Activated naive CD4-positive, alpha-beta T cell treated with anti-CD3 and anti-CD28 coated beads for 36 hours (primary cell): ENCODE results near the gene RNASEH1. TPM values are rescaled to one million over a fixed set of nuclear protein-coding genes. Genes with fewer than 3 reads are reported as not detected.
"Not testable (repeated sequence)": the region's sequence is repeated elsewhere in the genome, so short reads cannot be mapped to it uniquely, and the experiment has no call there.

Source experiments
- CTCF ChIA-PET: fragments of 350-600 bp; sonication (Branson Sonifier 250); formaldehyde crosslinking; loops from one replicate; lab custom pipeline; 2021; ENCODE audit warnings: antibody characterized with exemption; lab: Charles Lee
- DNase-seq: peaks from one replicate; pipeline ENCODE4 v3.0.0-alpha.2; 2020
- H3K27ac Mint-ChIP-seq: one replicate; pipeline ENCODE4 v1.8.0; 2021; ENCODE audit warnings: mild to moderate bottlenecking, mixed read lengths
- H3K27me3 Mint-ChIP-seq: one replicate; pipeline ENCODE4 v1.8.0; 2021; ENCODE audit warnings: low read depth, mixed read lengths
- H3K36me3 Mint-ChIP-seq: one replicate; pipeline ENCODE4 v1.8.0; 2021; ENCODE audit warnings: low read depth, mixed read lengths
- H3K4me1 Mint-ChIP-seq: one replicate; pipeline ENCODE4 v1.8.0; 2021; ENCODE audit warnings: low read depth, mixed read lengths
- H3K4me3 Mint-ChIP-seq: one replicate; pipeline ENCODE4 v1.8.0; 2021; ENCODE audit warnings: mild to moderate bottlenecking, moderate library complexity, mixed read lengths
- H3K9me3 Mint-ChIP-seq: one replicate; pipeline ENCODE4 v1.8.0; 2021; ENCODE audit warnings: mixed read lengths
- intact Hi-C: fragments of 100-400 bp; cut with micrococcal nuclease; formaldehyde crosslinking; loops from one replicate; pipeline ENCODE4 v1.15.1; 2023
- total RNA-seq, 2 experiments: library from RNA; stranded (reverse); gene quantifications; one replicate each; pipeline ENCODE4 v1.2.3, GENCODE V29; 2021

RNASEH1 gene
- total RNA-seq, 2 experiments from 2014 or later = 23.0 to 24.0 TPM

GRCh38 chr2:3586220-3586619 is 28.1 kb upstream of the RNASEH1 start:
- intact Hi-C loops = no loop called here
- CTCF ChIA-PET = no interaction called here

GRCh38 chr2:3585261-3586109 is 27.4 kb upstream of the RNASEH1 start:
- CTCF ChIA-PET = no interaction called here
- Mint-ChIP-seq H3K9me3 (no peaks in the 10 kb centered on the region), H3K27ac (no peak overlapping the region), H3K27me3 (no peaks in the 10 kb centered on the region), H3K4me3 (no peak overlapping the region), H3K4me1 (peaks cover 5% of the 10 kb centered on the region), H3K36me3 (peaks cover 23% of the 10 kb centered on the region)
- intact Hi-C loops = no loop called here
- DNase-seq = no peak

More at GRCh38 chr2:3586220-3586619, 28.1 kb upstream of the RNASEH1 start:
- DNase-seq = no peak
- H3K27ac Mint-ChIP-seq = no peak overlapping the region
- no peak overlapping the region for H3K4me3 Mint-ChIP-seq
- H3K27me3 Mint-ChIP-seq = no peaks in the 10 kb centered on the region
- H3K4me1 Mint-ChIP-seq = peaks cover 4% of the 10 kb centered on the region
- no peaks in the 10 kb centered on the region for H3K9me3 Mint-ChIP-seq
- H3K36me3 Mint-ChIP-seq = peaks cover 18% of the 10 kb centered on the region

GRCh38 chr2:3584608-3585260 is 26.6 kb upstream of the RNASEH1 start:
- peaks cover 12% of the 10 kb centered on the region for H3K4me1 Mint-ChIP-seq
- H3K4me3 Mint-ChIP-seq = no peak overlapping the region
- peaks cover 28% of the 10 kb centered on the region for H3K36me3 Mint-ChIP-seq
- no peaks in the 10 kb centered on the region for H3K9me3 Mint-ChIP-seq
- intact Hi-C loops = no loop called here
- no peak overlapping the region for H3K27ac Mint-ChIP-seq
- H3K27me3 Mint-ChIP-seq = no peaks in the 10 kb centered on the region
- CTCF ChIA-PET = no interaction called here
- DNase-seq = no peak

GRCh38 chr2:3584076-3584475 is 25.9 kb upstream of the RNASEH1 start:
- Mint-ChIP-seq H3K27ac (peak overlapping the region; percentile 16), H3K36me3 (peaks cover 29% of the 10 kb centered on the region), H3K4me1 (peaks cover 18% of the 10 kb centered on the region), H3K9me3 (no peaks in the 10 kb centered on the region), H3K4me3 (no peak overlapping the region), H3K27me3 (no peaks in the 10 kb centered on the region)
- DNase-seq = no peak
- CTCF ChIA-PET = no interaction called here
- intact Hi-C loops = no loop called here

GRCh38 chr2:3581367-3582262 is 23.5 kb upstream of the RNASEH1 start:
- DNase-seq = no peak
- H3K27ac Mint-ChIP-seq = no peak overlapping the region
- peaks cover 40% of the 10 kb centered on the region for H3K4me1 Mint-ChIP-seq
- H3K36me3 Mint-ChIP-seq = peaks cover 53% of the 10 kb centered on the region
- H3K9me3 Mint-ChIP-seq = no peaks in the 10 kb centered on the region
- no peaks in the 10 kb centered on the region for H3K27me3 Mint-ChIP-seq
- H3K4me3 Mint-ChIP-seq = no peak overlapping the region
- CTCF ChIA-PET = interaction anchor here (0.6 kb wide), 1 partner anchor 84 kb away, joined by 4 read pairs; no protein-coding TSS in a partner anchor
- intact Hi-C loops = no loop called here

- intact Hi-C loops = no loop called here
Measured at GRCh38 chr2:3580449-3580848, 22.3 kb upstream of the RNASEH1 start.

DNA sequence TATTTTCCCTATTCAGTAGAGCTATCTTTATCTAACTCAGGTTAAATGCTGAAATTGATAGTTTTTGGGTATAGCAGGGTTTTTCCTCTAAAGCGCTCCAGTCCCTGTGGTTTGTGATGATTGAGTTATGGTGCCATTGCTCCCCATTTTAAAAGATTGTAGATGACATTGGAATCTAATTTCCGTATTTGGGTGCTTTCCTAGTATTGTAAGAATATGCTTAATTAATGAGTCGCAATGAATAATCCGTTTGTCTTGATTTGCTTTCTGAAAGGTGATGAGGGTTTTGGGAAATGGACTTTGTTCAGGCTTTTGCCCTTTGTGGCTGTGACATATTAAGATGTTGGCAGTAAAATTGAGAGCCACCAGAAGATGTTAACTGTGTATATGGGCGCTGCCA is 20.9 kb upstream of the RNASEH1 start:
- Mint-ChIP-seq H3K27ac (peak overlapping the region; percentile 74), H3K4me1 (peaks cover 52% of the 10 kb centered on the region), H3K36me3 (peaks cover 63% of the 10 kb centered on the region), H3K9me3 (no peaks in the 10 kb centered on the region), H3K4me3 (peak overlapping the region; percentile 7), H3K27me3 (no peaks in the 10 kb centered on the region)
- intact Hi-C loops = no loop called here
- CTCF ChIA-PET = no interaction called here
- no peak for DNase-seq

More at GRCh38 chr2:3580449-3580848, 22.3 kb upstream of the RNASEH1 start:
- H3K36me3 Mint-ChIP-seq = peaks cover 60% of the 10 kb centered on the region
- H3K27ac Mint-ChIP-seq = no peak overlapping the region
- no peak overlapping the region for H3K4me3 Mint-ChIP-seq
- no peak for DNase-seq
- peaks cover 47% of the 10 kb centered on the region for H3K4me1 Mint-ChIP-seq
- H3K27me3 Mint-ChIP-seq = no peaks in the 10 kb centered on the region
- CTCF ChIA-PET = no interaction called here
- no peaks in the 10 kb centered on the region for H3K9me3 Mint-ChIP-seq

DNA sequence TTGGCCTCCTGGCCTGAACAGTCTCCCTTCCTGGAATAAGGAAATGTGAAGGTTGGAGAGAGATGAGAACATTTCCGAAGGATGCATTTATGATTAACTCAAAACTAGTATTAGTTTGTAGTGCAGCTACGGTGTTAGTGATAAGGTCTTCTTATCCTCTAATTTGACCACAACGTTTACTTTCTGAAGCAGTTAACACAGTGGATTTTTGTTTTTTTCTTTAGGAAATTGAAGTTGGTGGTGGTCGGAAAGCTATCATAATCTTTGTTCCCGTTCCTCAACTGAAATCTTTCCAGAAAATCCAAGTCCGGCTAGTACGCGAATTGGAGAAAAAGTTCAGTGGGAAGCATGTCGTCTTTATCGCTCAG is 18.1 kb upstream of the RNASEH1 start:
- H3K9me3 Mint-ChIP-seq, intact Hi-C loops, DNase-seq, H3K27me3 Mint-ChIP-seq: not testable (repeated sequence)
- CTCF ChIA-PET = interaction anchor here (1.0 to 1.5 kb wide), 2 partner anchors 18 to 76 kb away, joined by 4 to 7 read pairs; partner anchors contain the start of gene RNASEH1
- Mint-ChIP-seq H3K27ac (peak overlapping the region; percentile 91), H3K36me3 (peaks cover 53% of the 10 kb centered on the region), H3K4me3 (peak overlapping the region; percentile 88), H3K4me1 (peaks cover 50% of the 10 kb centered on the region)

DNA sequence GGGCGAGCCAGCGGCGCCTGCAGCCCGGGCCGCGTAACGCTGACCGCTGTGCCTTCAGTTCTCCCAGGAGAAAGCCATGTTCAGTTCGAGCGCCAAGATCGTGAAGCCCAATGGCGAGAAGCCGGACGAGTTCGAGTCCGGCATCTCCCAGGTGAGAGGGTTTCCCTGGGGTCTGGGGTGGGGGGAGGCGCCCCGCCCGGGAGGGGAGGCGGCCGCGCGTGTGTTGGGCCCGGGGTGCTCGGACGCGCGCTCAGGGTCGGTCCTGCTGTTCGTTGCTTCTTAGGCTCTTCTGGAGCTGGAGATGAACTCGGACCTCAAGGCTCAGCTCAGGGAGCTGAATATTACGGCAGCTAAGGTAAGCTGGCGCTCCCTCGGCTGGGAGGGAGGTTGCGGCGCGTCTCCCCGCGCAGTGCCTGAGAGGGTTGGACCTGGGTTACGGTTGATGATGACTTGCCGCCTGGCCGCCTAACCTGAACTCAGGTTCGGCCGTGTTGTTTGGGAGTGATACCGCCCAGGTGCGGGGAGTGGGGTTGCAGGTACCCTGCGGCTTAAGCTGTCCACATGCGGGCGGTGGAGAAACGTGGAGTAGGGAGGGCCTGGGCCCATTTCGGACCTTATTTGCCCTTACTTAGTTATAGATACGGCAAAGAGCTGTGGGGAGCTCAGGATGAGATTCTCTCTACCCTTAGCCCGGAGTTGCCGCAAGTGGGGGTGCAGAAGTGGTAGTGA is 17.6 kb upstream of the RNASEH1 start:
- intact Hi-C loops = loop anchor here (1.0 to 2.0 kb wide), 6 partner anchors 17 to 198 kb away; partner anchors contain the start of genes ADI1, EIPR1 and RNASEH1
- H3K27ac Mint-ChIP-seq = peak overlapping the region; percentile 91
- no peaks in the 10 kb centered on the region for H3K9me3 Mint-ChIP-seq
- H3K27me3 Mint-ChIP-seq = no peaks in the 10 kb centered on the region
- H3K36me3 Mint-ChIP-seq = peaks cover 50% of the 10 kb centered on the region
- CTCF ChIA-PET = interaction anchor here (1.0 to 1.5 kb wide), 3 partner anchors 17 to 113 kb away, joined by 3 to 7 read pairs (median 4); partner anchors contain the start of gene RNASEH1
- DNase-seq = peak; percentile 27
- peak overlapping the region; percentile 88 for H3K4me3 Mint-ChIP-seq
- peaks cover 50% of the 10 kb centered on the region for H3K4me1 Mint-ChIP-seq

GRCh38 chr2:3574155-3574554 is 16.0 kb upstream of the RNASEH1 start:
- CTCF ChIA-PET = interaction anchor here (1.2 kb wide), 2 partner anchors 29 to 195 kb away, joined by 3 read pairs; partner anchors contain the start of gene TRAPPC12
- Mint-ChIP-seq H3K9me3 (no peaks in the 10 kb centered on the region), H3K27me3 (no peaks in the 10 kb centered on the region), H3K4me1 (peaks cover 36% of the 10 kb centered on the region), H3K27ac (no peak overlapping the region), H3K36me3 (peaks cover 37% of the 10 kb centered on the region), H3K4me3 (peak overlapping the region; percentile 88)
- DNase-seq = no peak
- intact Hi-C loops = loop anchor here (2.0 kb wide), 1 partner anchor 23 kb away; no protein-coding TSS in a partner anchor

DNA sequence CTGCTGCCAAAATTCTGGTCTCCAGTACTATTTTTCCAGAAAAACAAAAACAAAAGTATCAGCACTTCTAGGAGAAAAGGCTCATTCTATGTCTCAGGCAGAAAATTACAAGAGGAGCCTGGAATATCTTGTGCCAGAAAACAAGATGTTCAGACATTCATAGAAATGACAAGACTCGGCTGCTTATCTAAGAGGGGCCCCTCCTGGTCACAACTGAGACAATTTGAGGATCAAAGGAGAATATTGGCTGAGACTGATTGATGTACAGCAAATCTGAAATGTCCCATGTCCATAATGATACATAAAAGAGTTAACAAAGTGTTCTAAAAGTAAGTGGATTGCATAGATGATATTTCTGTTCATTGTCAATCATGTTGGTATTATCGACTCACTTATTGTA is 14.5 kb upstream of the RNASEH1 start:
- intact Hi-C loops = no loop called here
- Mint-ChIP-seq H3K27me3 (no peaks in the 10 kb centered on the region), H3K4me3 (no peak overlapping the region), H3K27ac (no peak overlapping the region), H3K36me3 (peaks cover 23% of the 10 kb centered on the region), H3K9me3 (no peaks in the 10 kb centered on the region), H3K4me1 (peaks cover 22% of the 10 kb centered on the region)
- CTCF ChIA-PET = interaction anchor here (0.7 kb wide), 1 partner anchor 149 kb away, joined by 3 read pairs; no protein-coding TSS in a partner anchor
- no peak for DNase-seq
